MM.1S (cell line): ENCODE data around the gene NMRK2.

Experiments
- EZH2 ChIP-seq: fragments of 300-600 bp; sonication (generic); optimal IDR thresholded peaks from 2 replicates; pipeline ENCODE3; 2017; ENCODE audit warnings: low read depth, mild to moderate bottlenecking, antibody characterized with exemption, low read length, mixed read lengths
- TF ChIP-seq, protein P1 (sequence below): fragments of 300-600 bp; sonication (generic); IDR thresholded peaks from 2 replicates; pipeline ENCODE4 v1.5.1; 2016; ENCODE audit warnings: antibody characterized with exemption, low read length, mixed read lengths

- TF ChIP-seq, protein P1, sequence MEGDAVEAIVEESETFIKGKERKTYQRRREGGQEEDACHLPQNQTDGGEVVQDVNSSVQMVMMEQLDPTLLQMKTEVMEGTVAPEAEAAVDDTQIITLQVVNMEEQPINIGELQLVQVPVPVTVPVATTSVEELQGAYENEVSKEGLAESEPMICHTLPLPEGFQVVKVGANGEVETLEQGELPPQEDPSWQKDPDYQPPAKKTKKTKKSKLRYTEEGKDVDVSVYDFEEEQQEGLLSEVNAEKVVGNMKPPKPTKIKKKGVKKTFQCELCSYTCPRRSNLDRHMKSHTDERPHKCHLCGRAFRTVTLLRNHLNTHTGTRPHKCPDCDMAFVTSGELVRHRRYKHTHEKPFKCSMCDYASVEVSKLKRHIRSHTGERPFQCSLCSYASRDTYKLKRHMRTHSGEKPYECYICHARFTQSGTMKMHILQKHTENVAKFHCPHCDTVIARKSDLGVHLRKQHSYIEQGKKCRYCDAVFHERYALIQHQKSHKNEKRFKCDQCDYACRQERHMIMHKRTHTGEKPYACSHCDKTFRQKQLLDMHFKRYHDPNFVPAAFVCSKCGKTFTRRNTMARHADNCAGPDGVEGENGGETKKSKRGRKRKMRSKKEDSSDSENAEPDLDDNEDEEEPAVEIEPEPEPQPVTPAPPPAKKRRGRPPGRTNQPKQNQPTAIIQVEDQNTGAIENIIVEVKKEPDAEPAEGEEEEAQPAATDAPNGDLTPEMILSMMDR, result no peak
- TF ChIP-seq EZH2, result no peak
These were observed 13.1 kb upstream of the NMRK2 start for GRCh38 chr19:3919793-3920192.
